T-helper 1 cell (primary cell): ENCODE results near the gene GPX1.

Source experiments
- DNase-seq, 5 donors: peaks; one replicate each; pipeline ENCODE4 v3.0.0-alpha.2; 2012 to 2020

The GPX1 gene

GRCh38 chr3:49311283-49311682 is 46.9 kb downstream of the GPX1 start:
- DNase-seq = no peak

DNA sequence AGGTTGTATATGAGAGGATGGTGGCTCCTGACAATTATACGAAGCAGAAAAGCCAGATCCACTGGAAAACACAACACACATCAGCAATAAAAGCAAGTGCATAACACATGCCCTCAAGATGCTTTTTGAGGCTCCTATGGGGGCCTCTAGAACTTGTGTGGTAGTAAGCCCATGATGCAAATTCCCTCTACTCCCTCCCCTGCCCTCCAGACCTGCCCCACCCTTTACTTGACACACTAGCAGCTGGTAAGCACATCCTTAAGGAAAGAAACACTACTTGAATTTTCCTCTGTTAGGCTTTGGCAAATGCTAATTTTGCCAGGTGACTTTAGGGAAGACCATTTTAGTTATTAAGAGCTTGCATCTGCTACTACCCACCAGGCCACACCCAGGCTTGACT is 47.5 kb downstream of the GPX1 start:
- no peak for DNase-seq
